ENCODE measurements around the gene MIF4GD. TPM values are rescaled to one million over a fixed set of nuclear protein-coding genes. Genes with fewer than 3 reads are reported as not detected.

Gene MIF4GD
- total RNA-seq, 2 experiments from 2014 or later, result 29.4 to 32.4 TPM

DNA sequence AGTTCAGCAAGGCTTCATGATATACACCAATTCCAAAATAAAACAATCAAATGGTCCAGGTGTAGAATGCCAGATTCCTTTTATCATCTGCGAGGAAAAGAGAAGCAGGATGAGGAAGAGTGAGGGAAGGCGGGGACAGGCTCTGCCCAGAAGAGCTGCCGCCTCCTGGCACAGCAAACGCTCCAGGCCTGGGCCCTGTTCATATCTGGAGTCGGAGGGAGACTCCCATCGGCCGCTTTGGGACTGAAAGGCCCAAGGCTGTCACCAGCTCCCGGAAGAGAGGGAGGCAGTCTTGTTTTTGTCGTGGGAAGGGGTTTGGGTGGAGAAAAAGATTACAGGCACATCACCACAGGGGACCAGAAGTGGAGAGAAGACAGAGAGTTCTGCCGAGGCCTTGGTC lies 47.2 kb upstream of the MIF4GD start:
- intact Hi-C loops (cut with DNase I, micrococcal nuclease), result no loop called here
- H3K9me3 ChIP-seq (ENCODE audit: control insufficient read depth in 1 of 2, insufficient read depth in 1 of 2, low read length in 2 of 2), result peaks cover 0 to 3% of the 10 kb centered on the region in 2 experiments
- Mint-ChIP-seq H3K4me3 (no peak overlapping the region), H3K27ac (no peak overlapping the region), H3K36me3 (ENCODE audit: low read depth) (peaks cover 48% of the 10 kb centered on the region), H3K27me3 (no peaks in the 10 kb centered on the region), H3K9me3 (no peaks in the 10 kb centered on the region), H3K4me1 (ENCODE audit: low read depth) (peaks cover 8% of the 10 kb centered on the region)
- H3K4me3 ChIP-seq (ENCODE audit: low read length), result no peak overlapping the region
- CTCF ChIA-PET, result interaction anchor here (1.2 kb wide), 1 partner anchor 136 kb away, joined by 3 read pairs; no protein-coding TSS in a partner anchor
- ATAC-seq (ENCODE audit: poor library complexity) (no peak), DNase-seq (no peak)
- peaks cover 8% of the 10 kb centered on the region for H3K4me1 ChIP-seq (ENCODE audit: insufficient read depth, low read length)
- no peak for TF ChIP-seq CTCF (IDR thresholded peaks at IDR 0.05)
- H3K27me3 ChIP-seq (ENCODE audit: control insufficient read depth in 1 of 2, insufficient read depth in 2 of 2, low read length in 2 of 2), result no peaks in the 10 kb centered on the region
- H3K36me3 ChIP-seq (ENCODE audit: insufficient read depth, low read length), result peaks cover 47% of the 10 kb centered on the region
- H3K27ac ChIP-seq (ENCODE audit: low read depth in 1 of 2, low read length in 2 of 2), result no peak overlapping the region
- POLR2A ChIA-PET, result interaction anchor here (0.9 kb wide), 1 partner anchor 87 kb away, joined by 3 read pairs; the partner anchor contains the start of gene GRB2

DNA sequence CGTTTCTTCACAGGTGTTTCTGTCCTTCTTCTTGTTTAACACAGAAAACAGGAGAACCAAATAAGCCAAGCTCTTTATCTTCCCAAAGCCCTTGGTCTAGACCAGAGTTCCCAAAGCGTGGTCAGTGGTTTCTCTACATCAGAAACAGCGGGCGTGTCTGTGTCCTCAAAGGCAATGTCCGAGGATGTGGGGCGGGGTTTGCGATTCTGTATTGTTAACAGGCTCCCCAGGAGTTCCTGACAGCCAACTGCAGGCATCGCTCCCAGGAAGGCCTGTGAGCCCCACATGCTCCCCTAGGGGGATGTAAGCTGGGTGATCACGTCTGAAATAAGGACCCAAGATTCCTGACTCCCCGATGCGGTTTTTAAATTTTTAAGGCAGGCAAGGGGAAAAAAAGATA lies 46.6 kb upstream of the MIF4GD start:
- DNase-seq (no peak), ATAC-seq (ENCODE audit: poor library complexity) (no peak)
- CTCF ChIA-PET, result no interaction called here
- POLR2A ChIA-PET, result interaction anchor here (1.3 kb wide), 1 partner anchor 139 kb away, joined by 3 read pairs; the partner anchor contains the start of gene TMEM94
- peaks cover 45% of the 10 kb centered on the region for H3K36me3 ChIP-seq (ENCODE audit: insufficient read depth, low read length)
- H3K9me3 ChIP-seq (ENCODE audit: control insufficient read depth in 1 of 2, insufficient read depth in 1 of 2, low read length in 2 of 2), result peaks cover 0 to 3% of the 10 kb centered on the region in 2 experiments
- Mint-ChIP-seq H3K4me1 (ENCODE audit: low read depth) (peaks cover 4% of the 10 kb centered on the region), H3K27ac (peak overlapping the region; percentile 42), H3K36me3 (ENCODE audit: low read depth) (peaks cover 42% of the 10 kb centered on the region), H3K4me3 (no peak overlapping the region), H3K9me3 (no peaks in the 10 kb centered on the region), H3K27me3 (no peaks in the 10 kb centered on the region)
- H3K4me3 ChIP-seq (ENCODE audit: low read length), result no peak overlapping the region
- peaks cover 6% of the 10 kb centered on the region for H3K4me1 ChIP-seq (ENCODE audit: insufficient read depth, low read length)
- intact Hi-C loops (cut with DNase I, micrococcal nuclease), result no loop called here
- H3K27ac ChIP-seq (ENCODE audit: low read depth in 1 of 2, low read length in 2 of 2), result no peak overlapping the region
- H3K27me3 ChIP-seq (ENCODE audit: control insufficient read depth in 1 of 2, insufficient read depth in 2 of 2, low read length in 2 of 2), result no peaks in the 10 kb centered on the region
- TF ChIP-seq CTCF (IDR thresholded peaks at IDR 0.05), result no peak

- Mint-ChIP-seq H3K27ac (no peak overlapping the region), H3K27me3 (no peaks in the 10 kb centered on the region), H3K4me1 (ENCODE audit: low read depth) (peaks cover 4% of the 10 kb centered on the region), H3K9me3 (no peaks in the 10 kb centered on the region), H3K4me3 (no peak overlapping the region), H3K36me3 (ENCODE audit: low read depth) (peaks cover 36% of the 10 kb centered on the region)
- Histone ChIP-seq H3K4me3 (ENCODE audit: low read length) (no peak overlapping the region), H3K36me3 (ENCODE audit: insufficient read depth, low read length) (peaks cover 34% of the 10 kb centered on the region), H3K27ac (ENCODE audit: low read depth in 1 of 2, low read length in 2 of 2) (no peak overlapping the region), H3K27me3 (ENCODE audit: control insufficient read depth in 1 of 2, insufficient read depth in 2 of 2, low read length in 2 of 2) (no peaks in the 10 kb centered on the region), H3K4me1 (ENCODE audit: insufficient read depth, low read length) (peaks cover 14% of the 10 kb centered on the region), H3K9me3 (ENCODE audit: control insufficient read depth in 1 of 2, insufficient read depth in 1 of 2, low read length in 2 of 2) (peaks cover 0 to 3% of the 10 kb centered on the region in 2 experiments)
- DNase-seq, result no peak
- ChIA-PET POLR2A (interaction anchor here (0.9 kb wide), 1 partner anchor 78 kb away, joined by 6 read pairs; no protein-coding TSS in a partner anchor), CTCF (interaction anchor here (1.3 kb wide), 1 partner anchor 96 kb away, joined by 3 read pairs; no protein-coding TSS in a partner anchor)
- no peak for TF ChIP-seq CTCF (IDR thresholded peaks at IDR 0.05)
- no peak for ATAC-seq (ENCODE audit: poor library complexity)
- intact Hi-C loops (cut with DNase I, micrococcal nuclease), result no loop called here
Measured at GRCh38 chr17:75316253-75316652, 45.2 kb upstream of the MIF4GD start.

Data from CD4-positive, alpha-beta T cell (primary cell).